Daoy (cell line): ENCODE results near the gene XKR3. TPM values are rescaled to one million over a fixed set of nuclear protein-coding genes. Genes with fewer than 3 reads are reported as not detected.
"Not testable (repeated sequence)": the region's sequence is repeated elsewhere in the genome, so short reads cannot be mapped to it uniquely, and the experiment has no call there.

ENCODE experiments used
- DNase-seq: peaks from one replicate; pipeline ENCODE4 v3.0.0-alpha.2; 2015; ENCODE audit warnings: low read depth
- total RNA-seq: library from RNA; depleted of rRNA; stranded (reverse); fragments of >200 nt; shearing (Covaris generic); gene quantifications from 2 replicates; pipeline ENCODE4 v1.2.3, GENCODE V29; 2014; rRNA removed

XKR3 gene
- total RNA-seq, 1 experiment from 2014 or later: 0.69 TPM

DNA sequence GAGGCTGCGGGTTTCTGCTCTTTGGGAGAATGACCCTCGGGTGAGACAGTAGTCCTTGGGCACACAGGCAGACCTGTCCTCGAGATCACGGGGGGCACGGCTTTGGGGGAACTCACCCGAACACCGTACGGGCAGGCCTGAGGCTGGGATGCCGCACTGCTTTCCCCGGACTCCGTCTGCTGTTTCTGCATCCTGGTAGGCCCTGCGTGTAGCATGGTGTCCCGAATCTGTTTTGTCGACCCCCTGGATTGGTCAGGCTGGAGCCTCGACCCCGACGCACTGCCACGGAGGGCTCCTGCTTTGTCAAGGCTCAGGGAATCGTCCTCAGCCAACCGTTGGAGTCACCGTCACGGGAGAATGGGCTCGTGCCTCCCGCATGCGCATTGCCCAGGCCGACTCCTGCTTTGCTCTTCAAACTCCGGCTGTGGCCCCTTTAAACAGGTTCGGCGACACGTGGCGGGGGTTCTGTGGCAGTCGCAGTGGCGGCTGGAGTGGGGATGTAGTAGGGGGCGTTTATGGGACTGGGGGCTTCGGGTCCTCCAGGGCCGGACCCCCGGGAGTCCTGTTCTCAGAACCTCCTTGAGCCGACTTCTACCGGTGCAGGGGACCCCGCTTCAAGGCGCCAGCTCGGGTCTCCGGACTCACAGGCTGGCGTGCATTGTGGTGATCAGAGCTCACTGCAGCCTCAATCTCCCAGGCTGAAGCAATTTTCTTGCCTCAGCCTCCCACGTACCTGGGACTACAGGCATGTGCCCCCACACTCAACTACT lies 76.9 kb downstream of the XKR3 start:
- DNase-seq: not testable (repeated sequence)

DNA sequence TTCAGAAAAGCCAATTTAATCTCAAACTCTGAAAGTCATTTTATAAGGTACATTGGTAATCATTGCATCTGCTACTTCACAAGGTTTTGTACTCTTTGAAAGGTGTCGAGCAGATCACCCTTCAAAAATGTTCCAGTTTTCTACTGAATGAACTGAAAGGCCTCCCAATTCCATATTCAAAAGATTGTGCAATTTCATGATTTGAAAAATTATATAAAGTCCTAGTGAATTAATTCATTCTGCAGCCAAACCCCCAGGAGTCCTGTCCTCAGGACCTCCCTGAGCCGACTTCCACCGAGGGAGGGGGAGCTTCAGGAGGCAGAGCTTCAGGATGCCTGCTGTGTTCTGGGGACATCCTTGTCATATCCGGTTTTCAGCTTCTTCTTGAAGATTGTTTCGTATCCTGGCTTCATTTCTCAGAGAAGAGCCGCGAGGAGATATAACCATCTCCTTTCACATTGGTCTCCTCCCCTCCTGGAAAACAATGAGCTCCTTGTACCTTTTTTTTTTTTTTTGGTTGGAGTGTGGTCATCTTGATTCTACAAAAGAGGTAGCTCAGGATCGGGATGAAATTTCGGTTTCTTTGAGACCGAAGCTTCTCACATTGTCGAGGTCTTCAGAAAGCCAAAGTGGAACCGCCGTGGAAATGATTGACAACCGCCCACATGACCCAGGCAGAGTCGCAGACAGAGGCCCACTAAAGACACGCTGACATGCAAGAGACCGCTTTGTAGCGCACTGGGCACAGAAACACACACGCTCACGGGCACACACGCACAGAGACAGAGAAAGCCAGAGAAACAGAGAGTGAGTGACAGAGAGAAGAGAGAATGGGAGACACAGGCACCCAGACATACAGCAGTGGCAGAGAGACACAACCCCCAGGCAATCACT lies 77.7 kb downstream of the XKR3 start:
- not testable (repeated sequence) for DNase-seq

DNA sequence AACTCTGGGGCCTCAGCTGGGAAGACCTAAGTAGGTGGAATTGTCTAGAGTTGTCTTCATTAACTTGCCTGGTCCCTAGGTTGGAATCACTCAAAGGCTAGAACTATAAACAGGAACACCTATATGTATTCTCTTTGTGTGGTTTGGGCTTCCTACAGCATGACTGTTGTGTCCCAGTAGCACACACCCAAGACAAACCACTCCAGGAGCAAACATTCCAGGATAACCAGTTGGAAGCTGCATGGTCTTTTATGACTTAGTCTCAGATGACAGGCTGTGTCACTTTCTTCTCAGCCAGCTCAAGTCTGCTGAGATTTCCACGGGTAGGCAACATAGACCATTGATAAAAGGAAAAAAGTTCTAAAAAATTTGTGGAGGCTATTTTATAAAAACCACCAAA lies 90.9 kb downstream of the XKR3 start:
- not testable (repeated sequence) for DNase-seq

Other genes starting within 250 kb of the XKR3 start
- gene CCT8L2, start 232.6 kb downstream of the XKR3 start, total RNA-seq: not detected in 2 replicates
- 0.09 TPM in 1 of 2 replicates, not detected in the other for gene GAB4, start 182.8 kb upstream of the XKR3 start, total RNA-seq